C4-2B (cell line): ENCODE measurements around the gene ETHE1.

Source experiments
- H3K27ac ChIP-seq: fragments of 450-650 bp; 2 replicates; pipeline ENCODE4 v1.5.1; 2017
- CTCF ChIP-seq: fragments of 450-650 bp; conservative IDR thresholded peaks from 2 replicates; pipeline ENCODE4 v1.5.1; 2017; ENCODE audit warnings: mild to moderate bottlenecking
- ZFX ChIP-seq: fragments of 450-650 bp; IDR thresholded peaks from 2 replicates; pipeline ENCODE4 v1.6.1; 2017

Gene ETHE1

GRCh38 chr19:43546581-43546980, 19.6 kb upstream of the ETHE1 start:
- H3K27ac ChIP-seq: no peak overlapping the region
- TF ChIP-seq ZFX (no peak), CTCF (no peak)

- TF ChIP-seq CTCF: no peak
- no peak for TF ChIP-seq ZFX
- H3K27ac ChIP-seq: no peak overlapping the region
Measured at GRCh38 chr19:43545981-43546380, 19.0 kb upstream of the ETHE1 start.

GRCh38 chr19:43545276-43545675, 18.3 kb upstream of the ETHE1 start:
- TF ChIP-seq ZFX: no peak
- no peak for TF ChIP-seq CTCF
- H3K27ac ChIP-seq: no peak overlapping the region

GRCh38 chr19:43544077-43544476, 17.1 kb upstream of the ETHE1 start:
- TF ChIP-seq ZFX (no peak), CTCF (no peak)

GRCh38 chr19:43541920-43542650, 15.1 kb upstream of the ETHE1 start:
- H3K27ac ChIP-seq: no peak overlapping the region
- no peak for TF ChIP-seq ZFX
- TF ChIP-seq CTCF: no peak

More at GRCh38 chr19:43544077-43544476, 17.1 kb upstream of the ETHE1 start:
- H3K27ac ChIP-seq: no peak overlapping the region

GRCh38 chr19:43540381-43540780, 13.4 kb upstream of the ETHE1 start:
- no peak overlapping the region for H3K27ac ChIP-seq
- TF ChIP-seq ZFX: no peak
- no peak for TF ChIP-seq CTCF

- no peak overlapping the region for H3K27ac ChIP-seq
- TF ChIP-seq ZFX (no peak), CTCF (no peak)
Measured at GRCh38 chr19:43538922-43539321, 11.9 kb upstream of the ETHE1 start.
